Activated CD8-positive, alpha-beta memory T cell treated with anti-CD3 and anti-CD28 coated beads, Interleukin-2, amount 10 ng/mL, durations not matched to agents 7 days and 5 days (primary cell): ENCODE data around the gene NAT9. TPM values are rescaled to one million over a fixed set of nuclear protein-coding genes. Genes with fewer than 3 reads are reported as not detected.

Experiments
- ATAC-seq: fragments of 150-1000 bp; cut with Tn5 transposase; one replicate; pipeline ENCODE4 v1.10.0; 2021; ENCODE audit warnings: moderate library complexity
- CTCF ChIA-PET: fragments of 350-600 bp; sonication (Branson Sonifier 250); formaldehyde crosslinking; loops from one replicate; lab custom pipeline; 2021; ENCODE audit warnings: antibody characterized with exemption; lab: Charles Lee
- DNase-seq: peaks from one replicate; pipeline ENCODE4 v3.0.0-alpha.2; 2020
- H3K27ac Mint-ChIP-seq: one replicate; pipeline ENCODE4 v1.8.0; 2021; ENCODE audit warnings: mild to moderate bottlenecking, mixed read lengths
- H3K27me3 Mint-ChIP-seq: one replicate; pipeline ENCODE4 v1.8.0; 2021; ENCODE audit warnings: mixed read lengths
- H3K36me3 Mint-ChIP-seq: one replicate; pipeline ENCODE4 v1.8.0; 2021; ENCODE audit warnings: mild to moderate bottlenecking, mixed read lengths
- H3K4me1 Mint-ChIP-seq: one replicate; pipeline ENCODE4 v1.8.0; 2021; ENCODE audit warnings: mixed read lengths
- H3K4me3 Mint-ChIP-seq: one replicate; pipeline ENCODE4 v1.8.0; 2021; ENCODE audit warnings: mild to moderate bottlenecking, moderate library complexity, mixed read lengths
- H3K9me3 Mint-ChIP-seq: one replicate; pipeline ENCODE4 v1.8.0; 2022; ENCODE audit warnings: low read depth, mixed read lengths
- total RNA-seq, 2 experiments: library from RNA; stranded (reverse); gene quantifications; one replicate each; pipeline ENCODE4 v1.2.3, GENCODE V29; 2021

The NAT9 gene
- total RNA-seq, 2 experiments from 2014 or later = 34.1 to 34.5 TPM

GRCh38 chr17:74812109-74813009 lies 36.2 kb upstream of the NAT9 start:
- Mint-ChIP-seq H3K4me3 (no peak overlapping the region), H3K4me1 (peaks cover 12% of the 10 kb centered on the region), H3K9me3 (no peaks in the 10 kb centered on the region), H3K36me3 (peaks cover 2% of the 10 kb centered on the region), H3K27ac (no peak overlapping the region), H3K27me3 (no peaks in the 10 kb centered on the region)
- CTCF ChIA-PET = interaction anchor here (1.3 kb wide), 1 partner anchor 21 kb away, joined by 3 read pairs; no protein-coding TSS in a partner anchor
- DNase-seq (no peak), ATAC-seq (no peak)

- H3K36me3 Mint-ChIP-seq = peaks cover 2% of the 10 kb centered on the region
- H3K27ac Mint-ChIP-seq = no peak overlapping the region
- peaks cover 9% of the 10 kb centered on the region for H3K4me1 Mint-ChIP-seq
- no peak for DNase-seq
- H3K9me3 Mint-ChIP-seq = no peaks in the 10 kb centered on the region
- H3K27me3 Mint-ChIP-seq = no peaks in the 10 kb centered on the region
- no peak for ATAC-seq
- CTCF ChIA-PET = interaction anchor here (0.6 kb wide), 1 partner anchor 350 kb away, joined by 6 read pairs; no protein-coding TSS in a partner anchor
- no peak overlapping the region for H3K4me3 Mint-ChIP-seq
Observed at GRCh38 chr17:74810699-74811485, 34.7 kb upstream of the NAT9 start.

DNA sequence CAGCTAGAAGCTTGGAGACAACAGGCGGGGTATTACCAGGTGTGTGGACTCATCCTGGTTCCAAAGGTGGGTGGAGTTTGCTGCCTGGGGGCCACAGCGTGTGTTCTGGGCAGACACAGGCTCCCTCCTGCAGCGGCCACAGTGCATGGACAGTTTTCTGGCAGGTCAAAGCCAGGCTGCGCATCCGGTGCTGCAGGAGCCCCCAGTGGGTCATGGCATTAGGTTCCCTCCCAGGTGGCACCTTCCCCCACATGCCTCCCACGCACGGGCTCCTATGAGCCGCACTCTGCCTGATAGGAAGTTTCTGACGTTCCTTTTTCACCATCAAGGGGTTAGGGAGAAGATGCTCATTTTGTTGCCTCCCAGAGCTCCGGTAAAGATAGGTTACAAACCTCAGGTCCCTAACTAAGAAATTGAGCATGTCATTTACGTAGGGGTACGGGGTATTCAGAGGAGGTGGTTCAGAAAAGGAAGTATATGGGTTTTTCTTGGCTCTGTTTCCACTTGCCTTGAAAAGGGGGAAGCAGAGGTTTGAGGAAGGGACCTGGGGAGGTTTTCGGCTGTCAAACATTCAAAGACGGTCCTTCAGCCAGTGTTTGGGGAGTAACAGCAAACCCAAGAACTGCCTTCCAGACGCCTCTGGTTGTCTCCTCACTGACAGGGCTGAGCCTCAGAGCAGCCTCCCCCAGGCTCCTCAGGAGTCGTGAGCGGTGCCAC lies 32.7 kb upstream of the NAT9 start:
- CTCF ChIA-PET = interaction anchor here (0.9 to 1.6 kb wide), 2 partner anchors 9 to 17 kb away, joined by 3 to 7 read pairs; no protein-coding TSS in a partner anchor
- DNase-seq (no peak), ATAC-seq (no peak)
- Mint-ChIP-seq H3K36me3 (peaks cover 2% of the 10 kb centered on the region), H3K4me1 (no peaks in the 10 kb centered on the region), H3K4me3 (no peak overlapping the region), H3K27ac (no peak overlapping the region), H3K27me3 (no peaks in the 10 kb centered on the region), H3K9me3 (no peaks in the 10 kb centered on the region)

DNA sequence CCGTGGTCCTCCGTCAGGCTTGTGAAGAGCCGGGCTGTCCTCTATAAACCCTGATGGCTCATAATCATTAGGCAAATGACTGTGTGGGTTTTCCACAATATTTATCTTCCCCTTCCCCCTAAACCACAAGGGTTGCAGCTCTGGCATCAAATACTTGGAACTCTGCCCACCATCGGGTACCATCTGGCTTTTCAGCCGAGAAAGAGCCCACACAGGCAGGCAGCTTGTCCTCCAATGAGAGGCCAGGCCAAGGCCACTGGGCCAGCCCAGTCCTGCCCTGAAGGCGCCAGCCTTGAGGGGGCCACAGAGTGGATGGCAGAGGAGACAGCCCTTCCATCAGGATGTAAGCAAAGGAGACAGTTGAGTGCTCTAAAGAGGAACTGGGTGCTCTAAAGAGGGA lies 31.8 kb upstream of the NAT9 start:
- Mint-ChIP-seq H3K27me3 (no peaks in the 10 kb centered on the region), H3K27ac (no peak overlapping the region), H3K4me1 (no peaks in the 10 kb centered on the region), H3K36me3 (peaks cover 2% of the 10 kb centered on the region), H3K9me3 (no peaks in the 10 kb centered on the region), H3K4me3 (no peak overlapping the region)
- DNase-seq (no peak), ATAC-seq (no peak)
- CTCF ChIA-PET = interaction anchor here (1.6 kb wide), 1 partner anchor 16 kb away, joined by 7 read pairs; no protein-coding TSS in a partner anchor

GRCh38 chr17:74807441-74807840 lies 31.3 kb upstream of the NAT9 start:
- Mint-ChIP-seq H3K4me3 (no peak overlapping the region), H3K27ac (no peak overlapping the region), H3K36me3 (peaks cover 2% of the 10 kb centered on the region), H3K4me1 (no peaks in the 10 kb centered on the region), H3K27me3 (no peaks in the 10 kb centered on the region), H3K9me3 (no peaks in the 10 kb centered on the region)
- no peak for ATAC-seq
- no peak for DNase-seq
- CTCF ChIA-PET = no interaction called here

DNA sequence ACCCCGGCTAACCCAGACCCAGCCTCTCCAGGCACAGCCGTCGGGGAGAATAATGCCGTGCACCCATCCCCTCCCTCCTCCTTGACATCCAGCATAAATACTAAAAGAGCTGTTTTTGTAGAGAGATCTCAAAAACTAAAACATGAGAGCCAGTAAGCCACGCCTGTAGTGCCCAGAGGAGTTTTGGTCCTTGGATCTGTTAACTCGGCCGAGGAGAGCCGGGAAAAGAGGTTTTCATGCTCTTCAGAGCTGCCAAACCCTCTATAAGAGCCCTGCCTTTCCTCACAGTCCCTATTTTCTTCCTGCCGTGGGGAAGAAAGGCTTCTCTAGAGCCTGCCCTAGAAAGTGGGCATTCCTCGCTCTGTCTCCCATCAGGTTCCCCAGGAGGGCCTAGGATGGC lies 30.2 kb upstream of the NAT9 start:
- Mint-ChIP-seq H3K4me3 (no peak overlapping the region), H3K27me3 (no peaks in the 10 kb centered on the region), H3K36me3 (peaks cover 3% of the 10 kb centered on the region), H3K9me3 (no peaks in the 10 kb centered on the region), H3K4me1 (no peaks in the 10 kb centered on the region), H3K27ac (no peak overlapping the region)
- CTCF ChIA-PET = interaction anchor here (1.2 kb wide), 1 partner anchor 15 kb away, joined by 8 read pairs; no protein-coding TSS in a partner anchor
- ATAC-seq = no peak
- no peak for DNase-seq

DNA sequence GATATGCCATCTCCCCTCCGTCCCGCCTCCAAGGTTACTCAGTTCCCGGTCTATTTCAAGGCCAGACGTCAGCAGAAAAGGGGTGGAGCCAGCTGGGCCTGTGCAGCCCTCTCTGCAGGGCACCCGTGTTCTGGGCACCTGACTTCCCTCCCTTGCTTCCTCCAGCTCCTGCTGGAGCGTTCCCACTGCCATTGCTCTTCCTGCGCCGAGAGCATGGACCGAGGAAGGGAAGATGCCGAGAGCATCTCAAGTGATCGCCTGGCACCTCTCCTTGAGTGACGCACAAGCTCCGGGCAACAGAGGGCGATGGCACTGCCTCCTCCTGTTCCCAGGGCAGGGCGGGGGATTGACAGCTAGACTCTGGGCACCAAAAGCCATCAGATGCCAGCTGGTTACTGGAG lies 29.4 kb upstream of the NAT9 start:
- Mint-ChIP-seq H3K36me3 (peaks cover 3% of the 10 kb centered on the region), H3K27me3 (no peaks in the 10 kb centered on the region), H3K9me3 (no peaks in the 10 kb centered on the region), H3K4me3 (no peak overlapping the region), H3K4me1 (no peaks in the 10 kb centered on the region), H3K27ac (no peak overlapping the region)
- DNase-seq = no peak
- ATAC-seq = no peak
- CTCF ChIA-PET = interaction anchor here (1.2 kb wide), 1 partner anchor 15 kb away, joined by 8 read pairs; no protein-coding TSS in a partner anchor

GRCh38 chr17:74804683-74805082 lies 28.5 kb upstream of the NAT9 start:
- H3K4me1 Mint-ChIP-seq = no peaks in the 10 kb centered on the region
- CTCF ChIA-PET = no interaction called here
- no peak overlapping the region for H3K27ac Mint-ChIP-seq
- H3K9me3 Mint-ChIP-seq = no peaks in the 10 kb centered on the region
- no peaks in the 10 kb centered on the region for H3K27me3 Mint-ChIP-seq
- DNase-seq (no peak), ATAC-seq (no peak)
- H3K4me3 Mint-ChIP-seq = no peak overlapping the region
- peaks cover 1% of the 10 kb centered on the region for H3K36me3 Mint-ChIP-seq

DNA sequence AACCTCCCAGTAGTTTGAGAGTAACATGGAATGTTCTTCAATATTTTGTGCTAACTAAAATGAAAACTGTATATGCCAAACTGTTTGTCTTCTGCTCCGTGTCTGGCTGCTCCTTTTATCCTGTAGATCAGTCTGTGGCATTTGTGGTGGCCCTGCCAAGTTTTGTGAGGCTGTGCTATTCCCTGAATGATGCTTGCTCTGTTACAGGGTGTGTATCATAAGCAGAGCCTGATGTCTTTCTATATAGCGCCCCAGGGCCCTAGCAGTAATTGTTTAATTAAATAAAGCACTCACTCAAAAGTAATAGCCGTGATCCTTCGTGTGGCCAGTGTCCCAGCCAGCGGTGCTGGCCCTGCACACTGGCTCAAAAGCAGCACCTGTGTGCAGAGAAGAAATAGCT lies 27.8 kb upstream of the NAT9 start:
- ATAC-seq = no peak
- H3K27me3 Mint-ChIP-seq = no peaks in the 10 kb centered on the region
- CTCF ChIA-PET = no interaction called here
- peaks cover 1% of the 10 kb centered on the region for H3K36me3 Mint-ChIP-seq
- DNase-seq = no peak
- H3K4me3 Mint-ChIP-seq = no peak overlapping the region
- H3K9me3 Mint-ChIP-seq = no peaks in the 10 kb centered on the region
- no peaks in the 10 kb centered on the region for H3K4me1 Mint-ChIP-seq
- no peak overlapping the region for H3K27ac Mint-ChIP-seq

DNA sequence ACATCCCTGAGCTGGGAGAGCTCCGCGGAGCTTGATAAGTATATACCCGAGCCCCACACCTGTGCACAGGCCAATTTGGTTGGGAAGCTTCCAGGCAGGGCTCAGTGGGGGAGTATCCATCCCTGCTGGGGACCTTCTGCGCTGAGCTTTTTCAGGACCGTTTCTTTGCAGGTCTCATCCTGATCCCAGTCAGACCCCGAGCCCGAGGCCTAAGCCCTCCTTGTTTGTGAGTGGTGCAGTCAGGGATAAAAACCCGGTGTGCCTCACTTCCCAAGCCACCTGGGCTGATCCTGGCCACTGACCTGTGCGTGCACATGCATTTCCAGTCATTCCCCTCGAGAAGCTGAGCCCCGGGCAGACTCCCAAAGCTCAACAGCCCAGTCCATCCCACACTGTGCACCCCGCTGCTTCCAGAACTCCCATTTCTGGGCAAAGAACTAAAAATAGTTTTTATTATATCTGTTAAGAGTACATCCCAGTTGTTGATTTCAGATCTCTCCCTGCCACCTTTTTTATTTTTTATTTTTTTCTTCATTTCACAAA lies 27.3 kb upstream of the NAT9 start:
- H3K27ac Mint-ChIP-seq = no peak overlapping the region
- no peaks in the 10 kb centered on the region for H3K4me1 Mint-ChIP-seq
- CTCF ChIA-PET = no interaction called here
- no peaks in the 10 kb centered on the region for H3K9me3 Mint-ChIP-seq
- H3K4me3 Mint-ChIP-seq = no peak overlapping the region
- H3K36me3 Mint-ChIP-seq = peaks cover 4% of the 10 kb centered on the region
- H3K27me3 Mint-ChIP-seq = no peaks in the 10 kb centered on the region
- DNase-seq (no peak), ATAC-seq (no peak)

DNA sequence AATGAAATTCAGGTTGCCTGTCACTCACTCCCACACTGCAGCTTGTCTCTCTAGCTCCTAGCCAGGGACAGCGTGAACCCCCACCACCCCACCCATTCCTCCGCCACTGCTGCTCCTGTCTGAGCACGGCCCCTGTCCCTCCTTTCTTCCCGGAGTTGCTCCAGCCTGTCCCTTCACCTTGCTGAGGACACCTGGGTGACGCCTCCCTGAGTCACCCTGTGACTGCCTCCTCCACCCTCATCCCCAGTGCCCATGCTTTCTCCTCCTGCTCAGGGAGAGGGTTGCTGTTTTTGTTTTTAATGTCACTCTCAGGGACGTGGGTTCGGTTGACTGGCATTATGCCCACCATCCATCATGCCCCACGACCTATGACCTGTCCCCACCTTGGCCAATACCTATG lies 25.8 kb upstream of the NAT9 start:
- Mint-ChIP-seq H3K36me3 (peaks cover 6% of the 10 kb centered on the region), H3K4me1 (peaks cover 6% of the 10 kb centered on the region), H3K4me3 (no peak overlapping the region), H3K27me3 (no peaks in the 10 kb centered on the region), H3K9me3 (no peaks in the 10 kb centered on the region), H3K27ac (no peak overlapping the region)
- DNase-seq (no peak), ATAC-seq (no peak)
- CTCF ChIA-PET = interaction anchor here (1.0 kb wide), 1 partner anchor 11 kb away, joined by 5 read pairs; no protein-coding TSS in a partner anchor

- Mint-ChIP-seq H3K27me3 (no peaks in the 10 kb centered on the region), H3K4me1 (peaks cover 6% of the 10 kb centered on the region), H3K36me3 (peaks cover 6% of the 10 kb centered on the region), H3K4me3 (no peak overlapping the region), H3K9me3 (no peaks in the 10 kb centered on the region), H3K27ac (no peak overlapping the region)
- ATAC-seq (no peak), DNase-seq (no peak)
- CTCF ChIA-PET = interaction anchor here (1.3 kb wide), 1 partner anchor 9 kb away, joined by 5 read pairs; no protein-coding TSS in a partner anchor
Observed at GRCh38 chr17:74800531-74800930, 24.4 kb upstream of the NAT9 start.

DNA sequence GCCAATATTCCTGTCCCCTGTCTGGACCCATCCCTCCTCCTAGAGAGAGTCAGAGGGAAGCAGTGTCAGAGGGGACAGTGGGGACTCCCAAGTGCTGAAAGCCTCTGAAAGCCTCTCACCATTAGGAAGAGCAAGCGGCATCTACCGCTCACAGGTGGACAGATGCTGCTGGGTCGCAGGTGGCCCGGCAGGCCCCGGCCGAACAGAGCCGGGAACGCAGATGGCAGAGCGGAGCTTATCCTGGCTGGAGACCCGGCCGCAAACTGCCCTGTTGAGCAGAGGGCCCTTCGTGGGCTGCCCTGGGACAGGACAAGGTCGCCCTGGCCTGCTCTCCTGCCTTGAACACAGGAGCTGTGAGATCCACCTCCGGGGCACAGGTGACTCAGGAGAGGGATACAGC lies 23.0 kb upstream of the NAT9 start:
- H3K9me3 Mint-ChIP-seq = no peaks in the 10 kb centered on the region
- no peak overlapping the region for H3K27ac Mint-ChIP-seq
- CTCF ChIA-PET = no interaction called here
- ATAC-seq (no peak), DNase-seq (no peak)
- no peaks in the 10 kb centered on the region for H3K27me3 Mint-ChIP-seq
- H3K36me3 Mint-ChIP-seq = peaks cover 10% of the 10 kb centered on the region
- H3K4me3 Mint-ChIP-seq = no peak overlapping the region
- H3K4me1 Mint-ChIP-seq = peaks cover 6% of the 10 kb centered on the region
